ENCODE results near the gene STEAP1B.

Gene STEAP1B

GRCh38 chr7:22400936-22401553, 98.9 kb downstream of the STEAP1B start:
- in situ Hi-C loops (cut with HindIII; ENCODE audit: low sequenced_read_pairs) = no loop called here
- TF ChIP-seq CTCF (IDR thresholded peaks at IDR 0.05; ENCODE audit: low read depth, low read length, missing control alignments) = no peak
- DNase-seq (ENCODE audit: low read depth) = no peak
- H3K4me3 ChIP-seq (ENCODE audit: low read depth, low read length) = no peak overlapping the region

- in situ Hi-C loops (cut with HindIII; ENCODE audit: low sequenced_read_pairs) = no loop called here
- H3K4me3 ChIP-seq (ENCODE audit: low read depth, low read length) = no peak overlapping the region
- TF ChIP-seq CTCF (IDR thresholded peaks at IDR 0.05; ENCODE audit: low read depth, low read length, missing control alignments) = no peak
- DNase-seq (ENCODE audit: low read depth) = no peak
Observed at GRCh38 chr7:22400150-22400814, 99.7 kb downstream of the STEAP1B start.

- H3K4me3 ChIP-seq (ENCODE audit: low read depth, low read length) = no peak overlapping the region
- DNase-seq (ENCODE audit: low read depth) = no peak
- TF ChIP-seq CTCF (IDR thresholded peaks at IDR 0.05; ENCODE audit: low read depth, low read length, missing control alignments) = no peak
- in situ Hi-C loops (cut with HindIII; ENCODE audit: low sequenced_read_pairs) = no loop called here
Observed at GRCh38 chr7:22399546-22399945, 100.4 kb downstream of the STEAP1B start.

- TF ChIP-seq CTCF (IDR thresholded peaks at IDR 0.05; ENCODE audit: low read depth, low read length, missing control alignments) = no peak
- in situ Hi-C loops (cut with HindIII; ENCODE audit: low sequenced_read_pairs) = no loop called here
- H3K4me3 ChIP-seq (ENCODE audit: low read depth, low read length) = no peak overlapping the region
- no peak for DNase-seq (ENCODE audit: low read depth)
Observed at GRCh38 chr7:22399091-22399490, 100.9 kb downstream of the STEAP1B start.

GRCh38 chr7:22397981-22398380, 102.0 kb downstream of the STEAP1B start:
- in situ Hi-C loops (cut with HindIII; ENCODE audit: low sequenced_read_pairs) = no loop called here
- DNase-seq (ENCODE audit: low read depth) = no peak

GRCh38 chr7:22395222-22395621, 104.8 kb downstream of the STEAP1B start:
- no peak for DNase-seq (ENCODE audit: low read depth)
- no peak for TF ChIP-seq CTCF (IDR thresholded peaks at IDR 0.05; ENCODE audit: low read depth, low read length, missing control alignments)
- H3K4me3 ChIP-seq (ENCODE audit: low read depth, low read length) = no peak overlapping the region
- in situ Hi-C loops (cut with HindIII; ENCODE audit: low sequenced_read_pairs) = no loop called here

More at GRCh38 chr7:22397981-22398380, 102.0 kb downstream of the STEAP1B start:
- no peak overlapping the region for H3K4me3 ChIP-seq (ENCODE audit: low read depth, low read length)
- TF ChIP-seq CTCF (IDR thresholded peaks at IDR 0.05; ENCODE audit: low read depth, low read length, missing control alignments) = no peak
